Trophoblast cell (in vitro differentiated cells and primary cell): ENCODE results near the gene PGAP1.

Source experiments
- DNase-seq, 2 donors: peaks; one replicate each; pipeline ENCODE4 v3.0.0-alpha.2; 2016
- H2AFZ ChIP-seq: 2 replicates; pipeline ENCODE4 v1.6.1; 2013; ENCODE audit warnings: low read length, moderate library complexity, mild to moderate bottlenecking; ENCODE audit not compliant: insufficient read depth, poor library complexity
- H2AK5ac ChIP-seq: 2 replicates; pipeline ENCODE4 v1.6.1; 2013; ENCODE audit warnings: mild to moderate bottlenecking, low read length
- H2BK120ac ChIP-seq: 2 replicates; pipeline ENCODE4 v1.6.1; 2013; ENCODE audit warnings: low read length, mild to moderate bottlenecking, moderate library complexity; ENCODE audit not compliant: insufficient read depth, poor library complexity
- H2BK12ac ChIP-seq: 2 replicates; pipeline ENCODE4 v1.6.1; 2013; ENCODE audit warnings: mild to moderate bottlenecking, low read length, moderate library complexity
- H2BK5ac ChIP-seq: 2 replicates; pipeline ENCODE4 v1.6.1; 2013; ENCODE audit warnings: low read length, low read depth, moderate library complexity, mild to moderate bottlenecking; ENCODE audit not compliant: poor library complexity
- H3K14ac ChIP-seq: 2 replicates; pipeline ENCODE4 v1.6.1; 2013; ENCODE audit warnings: mild to moderate bottlenecking, low read length
- H3K18ac ChIP-seq: 2 replicates; pipeline ENCODE4 v1.6.1; 2013; ENCODE audit warnings: mild to moderate bottlenecking, low read length
- H3K23ac ChIP-seq: 2 replicates; pipeline ENCODE4 v1.6.1; 2013; ENCODE audit warnings: low read length
- H3K27ac ChIP-seq: 2 replicates; pipeline ENCODE4 v1.5.1; 2013; ENCODE audit warnings: low read depth, mild to moderate bottlenecking, inconsistent platforms, low read length, moderate library complexity
- H3K27me3 ChIP-seq: 2 replicates; pipeline ENCODE4 v1.6.1; 2013; ENCODE audit warnings: inconsistent platforms, mild to moderate bottlenecking, low read length, moderate library complexity; ENCODE audit not compliant: insufficient read depth
- H3K36me3 ChIP-seq, 2 experiments: 1 replicate in 1 of 2; 2 replicates in 1 of 2; pipeline ENCODE4 v1.6.1; 2013; ENCODE audit warnings: low read length in 2 of 2, mild to moderate bottlenecking in 2 of 2, moderate library complexity in 1 of 2; ENCODE audit not compliant: insufficient read depth in 2 of 2, control insufficient read depth in 1 of 2
- H3K4ac ChIP-seq: 2 replicates; pipeline ENCODE4 v1.6.1; 2013; ENCODE audit warnings: low read depth, mild to moderate bottlenecking, low read length, moderate library complexity
- H3K4me1 ChIP-seq, 2 experiments: 1 replicate in 1 of 2; 2 replicates in 1 of 2; pipeline ENCODE4 v1.6.1; 2013; ENCODE audit warnings: low read length in 2 of 2, mild to moderate bottlenecking in 2 of 2, moderate library complexity in 1 of 2; ENCODE audit not compliant: insufficient read depth in 2 of 2, control insufficient read depth in 1 of 2
- H3K4me2 ChIP-seq: 2 replicates; pipeline ENCODE4 v1.6.1; 2013; ENCODE audit warnings: inconsistent platforms, mild to moderate bottlenecking, low read length, moderate library complexity
- H3K4me3 ChIP-seq: 2 replicates; pipeline ENCODE4 v1.5.1; 2013; ENCODE audit warnings: mild to moderate bottlenecking, low read depth, low read length, inconsistent platforms
- H3K79me1 ChIP-seq: one replicate; pipeline ENCODE4 v1.6.1; 2013; ENCODE audit warnings: low read length
- H3K79me2 ChIP-seq: 2 replicates; pipeline ENCODE4 v1.6.1; 2013; ENCODE audit warnings: low read length, mild to moderate bottlenecking; ENCODE audit not compliant: control insufficient read depth, insufficient read depth, poor library complexity
- H3K9ac ChIP-seq: 2 replicates; pipeline ENCODE4 v1.6.1; 2013; ENCODE audit warnings: mild to moderate bottlenecking, low read length
- H3K9me3 ChIP-seq: 2 replicates; pipeline ENCODE4 v1.6.1; 2013; ENCODE audit warnings: low read depth, mild to moderate bottlenecking, control low read depth, inconsistent platforms, low read length; ENCODE audit not compliant: insufficient read depth
- H4K12ac ChIP-seq: 2 replicates; pipeline ENCODE4 v1.6.1; 2013; ENCODE audit warnings: low read depth, mild to moderate bottlenecking, low read length, moderate library complexity
- H4K8ac ChIP-seq: 2 replicates; pipeline ENCODE4 v1.6.1; 2013; ENCODE audit warnings: low read depth, mild to moderate bottlenecking, low read length, moderate library complexity
- H4K91ac ChIP-seq: one replicate; pipeline ENCODE4 v1.6.1; 2013; ENCODE audit warnings: low read depth, mild to moderate bottlenecking, low read length, moderate library complexity
- WGBS: extraction: QIAGEN DNeasy Blood & Tissue Kit; methylation state at CpG from one replicate; pipeline ENCODE4 v1.1.7; 2013; ENCODE audit warnings: missing lambda C conversion rate; ENCODE audit not compliant: insufficient read length, insufficient coverage; ENCODE audit errors: extremely low coverage; 5-methylcytosine and 5-hydroxymethylcytosine counted together

The PGAP1 gene

DNA sequence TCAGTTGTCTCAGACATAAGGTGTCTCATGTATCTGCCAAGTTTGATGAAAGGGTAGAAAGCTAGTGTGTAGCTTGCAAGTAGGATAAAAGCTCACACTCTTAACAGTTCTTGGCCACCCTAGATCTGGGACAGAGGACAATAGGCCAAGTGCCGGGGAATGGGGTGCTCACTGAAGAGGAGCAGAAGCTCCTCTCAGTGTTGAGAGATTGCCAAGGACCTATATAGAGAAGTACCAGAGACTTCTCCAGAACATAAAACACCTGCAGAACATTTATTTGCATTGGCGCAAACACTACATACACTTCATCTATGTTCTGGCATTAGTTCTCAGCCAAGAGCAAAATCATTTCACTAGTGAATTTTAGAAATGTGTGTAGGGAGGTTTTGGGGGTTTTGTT, 124.1 kb downstream of the PGAP1 start:
- no peak overlapping the region for H2BK120ac ChIP-seq
- WGBS = no CpG with 5 or more reads among the region's 2 CpGs

DNA sequence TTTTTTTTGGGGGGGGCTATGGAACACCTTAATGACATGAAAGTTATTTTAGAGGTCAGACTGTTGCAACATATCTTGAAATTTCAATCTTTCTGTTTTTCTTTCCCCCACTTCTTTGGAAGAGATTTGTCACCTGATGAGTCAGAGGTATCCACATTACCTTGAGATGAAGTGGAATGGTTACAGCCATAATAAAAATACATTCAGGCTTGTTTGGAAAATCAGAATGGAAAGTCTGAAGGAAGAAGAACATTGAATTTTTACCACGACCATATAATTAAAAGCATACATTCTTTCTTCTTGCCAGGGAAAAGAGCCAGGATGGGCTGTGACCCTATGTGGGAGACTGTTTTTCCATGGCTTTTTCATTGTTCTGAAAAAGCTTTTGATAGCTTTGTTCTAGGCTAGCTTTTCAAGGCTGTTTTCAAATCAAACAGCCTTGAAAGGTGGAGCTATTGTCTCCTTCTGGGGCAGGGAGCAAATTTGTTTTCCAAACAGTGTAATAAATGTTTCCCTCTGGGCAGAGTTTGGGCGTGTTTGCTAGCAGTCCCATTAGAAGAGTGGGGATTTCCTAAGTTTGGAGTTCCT, 124.7 kb downstream of the PGAP1 start:
- H3K9me3 ChIP-seq = no peaks in the 10 kb centered on the region
- no peak overlapping the region for H3K18ac ChIP-seq
- no peak for DNase-seq
- no peak overlapping the region for H4K12ac ChIP-seq
- H3K27ac ChIP-seq = no peak overlapping the region
- no peak overlapping the region for H3K4ac ChIP-seq
- no peak overlapping the region for H2BK12ac ChIP-seq
- H2AFZ ChIP-seq = no peak overlapping the region
- H3K79me2 ChIP-seq = peaks cover 3% of the 10 kb centered on the region
- no peak overlapping the region for H3K14ac ChIP-seq
- H3K4me1 ChIP-seq = peaks cover 0 to 1% of the 10 kb centered on the region in 2 experiments
- no CpG with 5 or more reads among the region's 2 CpGs for WGBS
- no peaks in the 10 kb centered on the region for H3K27me3 ChIP-seq
- no peak overlapping the region for H3K4me2 ChIP-seq
- H2AK5ac ChIP-seq = no peak overlapping the region
- H3K23ac ChIP-seq = no peak overlapping the region
- H4K91ac ChIP-seq = no peak overlapping the region
- H2BK120ac ChIP-seq = no peak overlapping the region
- peaks cover 2% of the 10 kb centered on the region for H3K79me1 ChIP-seq
- H3K9ac ChIP-seq = no peak overlapping the region
- no peak overlapping the region for H3K4me3 ChIP-seq
- peaks cover 0 to 3% of the 10 kb centered on the region in 2 experiments for H3K36me3 ChIP-seq
- H2BK5ac ChIP-seq = no peak overlapping the region
- no peak overlapping the region for H4K8ac ChIP-seq

More for the DNA sequence above, 124.1 kb downstream of the PGAP1 start:
- Histone ChIP-seq H2AK5ac (no peak overlapping the region), H3K4me3 (no peak overlapping the region), H3K27me3 (no peaks in the 10 kb centered on the region), H2BK5ac (no peak overlapping the region), H3K9me3 (no peaks in the 10 kb centered on the region), H3K9ac (no peak overlapping the region), H2BK12ac (no peak overlapping the region), H3K18ac (no peak overlapping the region), H3K79me1 (peaks cover 2% of the 10 kb centered on the region), H3K23ac (no peak overlapping the region), H4K8ac (no peak overlapping the region), H3K4me1 (no peaks in the 10 kb centered on the region), H3K36me3 (no peaks in the 10 kb centered on the region), H3K27ac (no peak overlapping the region), H3K14ac (no peak overlapping the region), H3K4ac (no peak overlapping the region), H2AFZ (no peak overlapping the region), H3K4me2 (no peak overlapping the region), H3K79me2 (peaks cover 3% of the 10 kb centered on the region), H4K91ac (no peak overlapping the region), H4K12ac (no peak overlapping the region)
- no peak for DNase-seq

DNA sequence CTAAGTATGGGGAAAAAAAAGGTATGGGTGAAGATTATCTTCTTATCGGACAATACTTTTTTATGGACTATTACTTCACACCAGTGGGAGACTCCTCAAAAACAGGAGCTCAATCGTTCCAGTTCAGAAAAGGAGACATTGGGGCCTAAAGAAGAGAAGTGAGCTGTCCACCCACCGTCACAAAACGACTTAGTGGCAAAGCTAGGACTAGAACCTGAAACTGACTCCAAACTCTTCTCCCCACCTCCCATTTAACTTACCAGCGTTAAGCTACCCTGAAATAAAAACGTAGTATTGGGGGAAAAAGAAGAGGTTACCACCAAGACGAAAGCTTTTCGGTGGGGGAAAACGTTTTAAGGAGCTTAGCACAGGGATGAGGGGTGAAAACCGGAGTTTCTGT, 127.5 kb downstream of the PGAP1 start:
- Histone ChIP-seq H3K79me1 (peaks cover 2% of the 10 kb centered on the region), H3K9ac (peak overlapping the region; percentile 87), H4K12ac (peak overlapping the region; percentile 76), H2BK5ac (no peak overlapping the region), H2BK120ac (no peak overlapping the region), H3K36me3 (peaks cover 6 to 12% of the 10 kb centered on the region in 2 experiments), H3K18ac (peak overlapping the region; percentile 77), H4K91ac (peak overlapping the region; percentile 43), H3K14ac (peak overlapping the region; percentile 55), H3K79me2 (peaks cover 3% of the 10 kb centered on the region), H2BK12ac (no peak overlapping the region), H4K8ac (peak overlapping the region; percentile 87), H3K4me3 (peak overlapping the region; percentile 79), H3K9me3 (no peaks in the 10 kb centered on the region), H3K4ac (peak overlapping the region; percentile 84), H3K4me1 (peaks cover 0 to 1% of the 10 kb centered on the region in 2 experiments), H2AFZ (peak overlapping the region; percentile 96), H3K27me3 (no peaks in the 10 kb centered on the region), H3K27ac (no peak overlapping the region), H2AK5ac (peak overlapping the region; percentile 69), H3K23ac (no peak overlapping the region), H3K4me2 (peak overlapping the region; percentile 57)
- WGBS = no CpG with 5 or more reads among the region's 10 CpGs
- DNase-seq = peak in 1 of 2 donors; percentile 7

DNA sequence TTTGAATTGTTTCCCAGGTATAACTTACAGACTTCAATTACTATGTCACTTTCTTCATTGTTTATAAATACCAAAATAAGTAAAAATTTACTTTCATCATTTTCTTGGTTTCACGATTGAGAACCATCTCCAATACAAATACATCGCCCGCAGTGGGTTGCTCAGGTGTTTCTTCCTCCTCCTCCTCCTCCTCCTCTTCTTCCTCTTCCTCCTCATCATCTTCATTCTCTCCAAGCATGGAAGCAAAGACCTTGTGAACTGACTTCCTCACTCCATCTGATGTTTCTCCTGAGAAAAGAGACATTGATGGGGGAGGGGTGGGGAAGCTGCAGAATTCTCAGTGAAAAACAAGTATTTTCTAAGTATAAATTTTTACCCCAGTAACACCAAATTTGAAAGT, 133.6 kb downstream of the PGAP1 start:
- no peak overlapping the region for H3K4me2 ChIP-seq
- H3K9me3 ChIP-seq = no peaks in the 10 kb centered on the region
- H4K91ac ChIP-seq = no peak overlapping the region
- H3K23ac ChIP-seq = no peak overlapping the region
- H3K14ac ChIP-seq = no peak overlapping the region
- H4K8ac ChIP-seq = no peak overlapping the region
- no peak overlapping the region for H2BK5ac ChIP-seq
- H3K79me1 ChIP-seq = no peaks in the 10 kb centered on the region
- H3K79me2 ChIP-seq = no peaks in the 10 kb centered on the region
- H3K18ac ChIP-seq = no peak overlapping the region
- peaks cover 15 to 27% of the 10 kb centered on the region in 2 experiments for H3K36me3 ChIP-seq
- H3K27me3 ChIP-seq = no peaks in the 10 kb centered on the region
- no peak overlapping the region for H3K4me3 ChIP-seq
- H3K4me1 ChIP-seq = peaks cover 0 to 1% of the 10 kb centered on the region in 2 experiments
- no peak overlapping the region for H2BK12ac ChIP-seq
- H2AFZ ChIP-seq = no peak overlapping the region
- no peak overlapping the region for H4K12ac ChIP-seq
- no peak overlapping the region for H2AK5ac ChIP-seq
- no CpG with 5 or more reads among the region's 3 CpGs for whole genome bisulfite sequencing
- H3K27ac ChIP-seq = no peak overlapping the region
- no peak for DNase-seq
- H3K4ac ChIP-seq = no peak overlapping the region
- no peak overlapping the region for H3K9ac ChIP-seq
- H2BK120ac ChIP-seq = no peak overlapping the region
